Prostate gland (tissue), 2 donors: ENCODE measurements around the gene OVCH2.

Source experiments
- POLR2A ChIP-seq: fragments of 450-650 bp; IDR thresholded peaks from one replicate; pipeline ENCODE4 v1.6.1; 2016; ENCODE audit warnings: antibody characterized with exemption, mild to moderate bottlenecking
- POLR2AphosphoS5 ChIP-seq: sonication (generic); formaldehyde crosslinking; IDR thresholded peaks from one replicate; pipeline ENCODE4 v1.6.1; 2017; ENCODE audit warnings: antibody characterized with exemption
- TF ChIP-seq, protein P1 (sequence below), 4 experiments: fragments of 200-600 bp in 2 of 4; fragments of 450-650 bp in 2 of 4; sonication (generic) in 2 of 4; IDR thresholded peaks; 1 replicate in 3 of 4; 2 replicates in 1 of 4; pipeline ENCODE4 v1.5.1; 2016 to 2019; ENCODE audit warnings: antibody characterized with exemption in 4 of 4, mild to moderate bottlenecking in 2 of 4, moderate library complexity in 2 of 4

GRCh38 chr11:7656704-7657103 is 49.6 kb downstream of the OVCH2 start:
- TF ChIP-seq, protein P1, sequence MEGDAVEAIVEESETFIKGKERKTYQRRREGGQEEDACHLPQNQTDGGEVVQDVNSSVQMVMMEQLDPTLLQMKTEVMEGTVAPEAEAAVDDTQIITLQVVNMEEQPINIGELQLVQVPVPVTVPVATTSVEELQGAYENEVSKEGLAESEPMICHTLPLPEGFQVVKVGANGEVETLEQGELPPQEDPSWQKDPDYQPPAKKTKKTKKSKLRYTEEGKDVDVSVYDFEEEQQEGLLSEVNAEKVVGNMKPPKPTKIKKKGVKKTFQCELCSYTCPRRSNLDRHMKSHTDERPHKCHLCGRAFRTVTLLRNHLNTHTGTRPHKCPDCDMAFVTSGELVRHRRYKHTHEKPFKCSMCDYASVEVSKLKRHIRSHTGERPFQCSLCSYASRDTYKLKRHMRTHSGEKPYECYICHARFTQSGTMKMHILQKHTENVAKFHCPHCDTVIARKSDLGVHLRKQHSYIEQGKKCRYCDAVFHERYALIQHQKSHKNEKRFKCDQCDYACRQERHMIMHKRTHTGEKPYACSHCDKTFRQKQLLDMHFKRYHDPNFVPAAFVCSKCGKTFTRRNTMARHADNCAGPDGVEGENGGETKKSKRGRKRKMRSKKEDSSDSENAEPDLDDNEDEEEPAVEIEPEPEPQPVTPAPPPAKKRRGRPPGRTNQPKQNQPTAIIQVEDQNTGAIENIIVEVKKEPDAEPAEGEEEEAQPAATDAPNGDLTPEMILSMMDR (IDR thresholded peaks at IDR 0.05): no peak
- TF ChIP-seq POLR2AphosphoS5 (no peak), POLR2A (no peak)
